ENCODE results near the gene GRM8. TPM values are rescaled to one million over a fixed set of nuclear protein-coding genes. Genes with fewer than 3 reads are reported as not detected.

The GRM8 gene
- total RNA-seq, 6 donors from 2014 or later: 0.49 to 6.5 (median 1.8) TPM; not detected in 3

DNA sequence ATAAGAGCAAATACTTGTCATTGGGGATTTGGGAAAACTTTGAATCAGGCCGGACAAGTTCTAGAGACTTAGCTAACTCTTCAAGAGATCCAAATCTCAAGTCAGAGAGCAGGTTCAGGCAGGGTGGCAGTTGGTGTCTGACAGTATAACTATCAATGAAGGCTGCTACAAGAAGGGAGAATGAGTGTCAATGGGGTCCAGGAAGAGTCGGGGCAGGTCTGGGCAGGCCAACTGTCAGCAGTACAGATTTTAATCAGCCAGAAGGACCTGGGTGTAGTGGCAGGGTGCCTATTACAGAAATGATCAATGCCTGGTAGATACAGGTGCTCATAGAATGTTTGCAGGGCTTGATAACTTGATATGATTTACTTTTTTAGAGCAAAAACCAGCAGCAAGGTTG is 751.1 kb downstream of the GRM8 start:
- Histone ChIP-seq H3K27ac (no peak overlapping the region), H3K36me3 (no peaks in the 10 kb centered on the region), H3K4me1 (no peaks in the 10 kb centered on the region), H3K4me3 (no peak overlapping the region), H3K9me3 (no peaks in the 10 kb centered on the region), H3K27me3 (no peaks in the 10 kb centered on the region)
- DNase-seq: no peak
- TF ChIP-seq CTCF (IDR thresholded peaks at IDR 0.05) (no peak), EP300 (IDR thresholded peaks at IDR 0.05) (no peak), POLR2A (IDR thresholded peaks at IDR 0.05) (no peak), POLR2AphosphoS5 (IDR thresholded peaks at IDR 0.05) (no peak)
- ATAC-seq (ENCODE audit: low FRiP score in 2 of 2): no peak
- 63 to 65% methylated on average over 2 of the region's 2 CpGs for WGBS, 2 donors

GRCh38 chr7:126499481-126499880 is 753.3 kb downstream of the GRM8 start:
- H3K4me3 ChIP-seq: no peak overlapping the region
- H3K27me3 ChIP-seq: no peaks in the 10 kb centered on the region
- WGBS, 2 donors: 75 to 88% methylated on average over 5 of the region's 5 CpGs
- no peaks in the 10 kb centered on the region for H3K4me1 ChIP-seq
- TF ChIP-seq EP300 (IDR thresholded peaks at IDR 0.05) (no peak), CTCF (IDR thresholded peaks at IDR 0.05) (no peak), POLR2A (IDR thresholded peaks at IDR 0.05) (no peak)
- H3K9me3 ChIP-seq: no peaks in the 10 kb centered on the region
- no peak overlapping the region for H3K27ac ChIP-seq
- DNase-seq (no peak), ATAC-seq (ENCODE audit: low FRiP score in 2 of 2) (no peak)
- no peaks in the 10 kb centered on the region for H3K36me3 ChIP-seq

DNA sequence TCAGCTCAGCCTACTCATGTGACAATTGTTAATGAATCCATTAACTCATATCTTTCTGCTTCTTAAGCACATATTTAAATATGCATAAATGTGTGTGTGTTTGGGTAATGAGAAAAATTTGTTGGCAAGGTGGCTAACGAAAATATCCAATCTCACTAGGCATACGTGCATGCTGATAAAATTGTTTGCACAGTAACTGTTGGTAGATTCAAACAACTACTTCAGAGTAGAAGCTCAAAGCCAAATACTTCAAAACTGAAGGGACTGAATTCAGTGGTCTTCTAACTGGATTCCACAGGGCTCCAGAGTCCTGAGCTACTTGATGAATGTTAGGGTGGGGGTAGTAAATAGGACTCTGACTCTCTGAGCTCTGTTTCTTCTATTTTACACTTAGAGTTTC is 757.0 kb downstream of the GRM8 start:
- Histone ChIP-seq H3K4me1 (no peaks in the 10 kb centered on the region), H3K27ac (no peak overlapping the region), H3K9me3 (no peaks in the 10 kb centered on the region), H3K27me3 (no peaks in the 10 kb centered on the region), H3K4me3 (no peak overlapping the region), H3K36me3 (no peaks in the 10 kb centered on the region)
- 49% methylated on average over 2 of the region's 2 CpGs for WGBS, 2 donors
- ATAC-seq (ENCODE audit: low FRiP score in 2 of 2) (no peak), DNase-seq (no peak)
- TF ChIP-seq EP300 (IDR thresholded peaks at IDR 0.05): no peak
- no peak for TF ChIP-seq POLR2A (IDR thresholded peaks at IDR 0.05)
- TF ChIP-seq POLR2AphosphoS5 (IDR thresholded peaks at IDR 0.05): no peak
- no peak for TF ChIP-seq CTCF (IDR thresholded peaks at IDR 0.05)

- 3 to 5% methylated on average over 1 of the region's 1 CpG for WGBS, 2 donors
- H3K4me1 ChIP-seq: no peaks in the 10 kb centered on the region
- H3K36me3 ChIP-seq: no peaks in the 10 kb centered on the region
- no peak overlapping the region for H3K27ac ChIP-seq
- H3K9me3 ChIP-seq: no peaks in the 10 kb centered on the region
- TF ChIP-seq POLR2A (IDR thresholded peaks at IDR 0.05): no peak
- no peak for TF ChIP-seq EP300 (IDR thresholded peaks at IDR 0.05)
- TF ChIP-seq POLR2AphosphoS5 (IDR thresholded peaks at IDR 0.05): no peak
- no peak for TF ChIP-seq CTCF (IDR thresholded peaks at IDR 0.05)
- no peak for ATAC-seq (ENCODE audit: low FRiP score in 2 of 2)
- H3K27me3 ChIP-seq: no peaks in the 10 kb centered on the region
- no peak overlapping the region for H3K4me3 ChIP-seq
- DNase-seq: no peak
Observed at GRCh38 chr7:126495001-126495400, 757.7 kb downstream of the GRM8 start.

GRCh38 chr7:126493801-126494200 is 758.9 kb downstream of the GRM8 start:
- WGBS, 2 donors: 31 to 49% methylated on average over 2 of the region's 2 CpGs
- TF ChIP-seq POLR2AphosphoS5 (IDR thresholded peaks at IDR 0.05) (no peak), EP300 (IDR thresholded peaks at IDR 0.05) (no peak), CTCF (IDR thresholded peaks at IDR 0.05) (no peak), POLR2A (IDR thresholded peaks at IDR 0.05) (no peak)

More at GRCh38 chr7:126493801-126494200, 758.9 kb downstream of the GRM8 start:
- Histone ChIP-seq H3K4me3 (no peak overlapping the region), H3K27ac (no peak overlapping the region), H3K27me3 (no peaks in the 10 kb centered on the region), H3K36me3 (no peaks in the 10 kb centered on the region), H3K9me3 (no peaks in the 10 kb centered on the region), H3K4me1 (no peaks in the 10 kb centered on the region)
- DNase-seq: no peak
- ATAC-seq (ENCODE audit: low FRiP score in 2 of 2): no peak

Data from upper lobe of left lung (tissue), 6 donors.